ENCODE data around the gene AP2A2.

AP2A2 gene

DNA sequence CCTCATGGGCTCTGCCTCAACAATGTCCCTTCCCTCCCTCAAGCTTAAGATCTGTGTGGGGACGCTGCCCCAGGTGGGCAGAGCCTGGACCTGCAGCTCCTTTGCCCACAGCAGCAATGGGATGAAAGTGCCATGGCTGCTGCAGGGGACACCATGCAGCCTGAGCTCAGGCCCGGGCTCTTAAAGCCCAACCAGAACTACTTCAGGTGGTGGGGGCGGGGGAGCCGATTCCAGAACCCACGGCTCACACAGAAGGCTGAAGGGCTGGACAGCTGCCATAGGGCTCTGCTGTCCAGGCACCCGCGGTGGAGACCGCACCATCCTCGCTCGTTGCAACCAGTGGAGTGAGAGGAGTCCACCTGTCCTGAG lies 27.5 kb upstream of the AP2A2 start:
- DNase-seq (ENCODE audit: insufficient read length, low spot score) (peak; percentile 36), FAIRE-seq (peak; percentile 38)

DNA sequence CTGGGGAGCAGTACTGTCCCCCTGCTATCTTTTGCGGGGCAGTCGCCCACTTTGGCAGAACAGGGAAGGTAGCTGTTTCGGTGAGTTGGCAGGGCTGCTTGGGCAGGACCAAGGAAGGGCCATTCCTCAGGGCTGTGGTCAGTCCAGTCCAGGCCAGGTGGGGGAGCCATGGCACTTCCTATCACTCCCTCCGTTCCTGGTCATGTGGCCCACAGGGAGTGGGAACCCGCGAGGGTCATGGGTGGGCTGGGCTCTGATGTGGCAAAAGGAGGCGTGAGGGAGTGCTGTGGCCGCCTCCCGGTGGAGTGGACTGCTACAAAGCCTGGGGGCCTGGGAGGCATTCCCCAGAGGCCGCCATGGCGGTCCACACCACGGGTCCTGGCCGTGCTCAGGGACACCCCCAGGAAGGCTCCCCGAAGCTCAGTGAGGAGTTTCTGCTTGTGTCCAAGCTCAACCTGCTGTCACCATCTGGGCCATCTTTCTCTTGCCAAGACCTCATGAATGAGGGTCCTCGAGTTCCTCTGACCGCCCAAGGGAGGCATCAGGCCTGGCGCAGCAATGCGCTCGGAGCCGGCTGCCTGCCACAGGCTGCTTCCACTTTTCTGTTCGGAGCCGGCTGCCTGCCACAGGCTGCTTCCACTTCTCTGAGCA lies 27.0 kb upstream of the AP2A2 start:
- FAIRE-seq: peak; percentile 20
- no peak for DNase-seq (ENCODE audit: insufficient read length, low spot score)

DNA sequence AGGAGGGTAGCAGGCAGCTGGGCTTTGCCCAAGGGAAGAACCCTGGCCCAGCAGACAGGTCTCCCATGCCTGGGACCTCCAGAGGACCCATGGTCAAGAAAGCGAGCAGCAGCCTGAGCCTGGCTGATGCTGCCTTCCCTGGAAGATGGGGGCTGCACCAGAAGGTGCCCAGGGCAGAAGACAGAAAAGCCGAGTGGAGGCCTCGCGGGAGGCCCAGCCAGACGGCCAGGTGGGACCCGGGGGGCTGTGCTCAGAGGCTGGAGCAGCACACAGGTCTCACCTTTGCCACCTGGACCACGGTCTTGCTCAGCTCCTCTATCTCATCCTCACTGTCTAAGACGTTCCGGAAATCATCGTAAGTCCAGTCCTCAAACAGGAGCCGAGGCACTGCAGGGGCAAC lies 25.9 kb upstream of the AP2A2 start:
- FAIRE-seq: no peak
- no peak for DNase-seq (ENCODE audit: insufficient read length, low spot score)

DNA sequence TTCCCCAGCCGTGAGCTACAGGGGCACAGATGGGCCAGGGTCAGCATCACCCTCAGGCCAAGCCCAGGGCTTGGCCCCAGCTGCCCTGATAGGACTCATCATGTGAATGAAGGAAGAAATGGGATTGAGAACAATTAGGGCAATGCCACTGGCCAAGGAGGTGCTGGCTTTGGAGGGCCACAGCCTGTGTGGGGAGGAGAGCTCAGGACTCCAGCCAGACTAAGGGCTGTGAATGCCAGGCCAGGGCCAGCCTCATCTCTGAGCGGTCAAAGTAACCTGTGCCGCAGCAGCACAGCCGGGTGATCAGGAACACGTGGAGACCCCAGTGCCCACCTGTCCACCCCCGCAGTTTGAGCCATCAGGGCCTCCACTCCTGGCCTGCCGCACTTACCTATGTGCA lies 25.1 kb upstream of the AP2A2 start:
- DNase-seq (ENCODE audit: insufficient read length, low spot score): no peak
- no peak for FAIRE-seq

DNA sequence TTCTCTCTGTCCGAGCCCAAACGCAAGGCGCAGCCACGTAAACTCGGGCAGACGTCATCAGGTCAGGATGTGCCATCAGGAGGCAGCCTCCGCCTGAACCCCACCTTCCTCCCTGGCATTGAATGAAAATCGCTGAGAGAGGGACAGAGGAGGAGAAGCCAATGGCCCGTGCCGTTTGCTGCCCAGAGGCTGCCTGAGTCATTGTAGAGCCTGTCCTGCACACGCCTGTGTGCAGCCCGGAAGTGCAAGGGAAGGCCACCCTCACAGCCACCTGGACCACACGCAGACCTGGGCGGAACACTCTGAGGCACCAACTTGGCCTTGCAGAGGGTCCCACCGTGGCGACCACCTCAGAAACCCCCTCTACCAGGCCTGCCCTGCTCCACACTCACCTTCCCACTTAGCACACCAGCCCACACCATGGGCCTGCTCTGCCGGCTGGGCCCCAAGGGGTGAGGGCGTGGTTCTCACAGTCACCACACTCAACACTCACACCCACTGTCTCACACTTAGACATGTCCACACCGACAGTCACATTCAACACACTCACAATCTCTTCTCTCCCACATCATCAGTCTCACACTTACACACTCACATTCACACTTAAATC lies 24.1 kb upstream of the AP2A2 start:
- peak; percentile 48 for FAIRE-seq
- no peak for DNase-seq (ENCODE audit: insufficient read length, low spot score)

DNA sequence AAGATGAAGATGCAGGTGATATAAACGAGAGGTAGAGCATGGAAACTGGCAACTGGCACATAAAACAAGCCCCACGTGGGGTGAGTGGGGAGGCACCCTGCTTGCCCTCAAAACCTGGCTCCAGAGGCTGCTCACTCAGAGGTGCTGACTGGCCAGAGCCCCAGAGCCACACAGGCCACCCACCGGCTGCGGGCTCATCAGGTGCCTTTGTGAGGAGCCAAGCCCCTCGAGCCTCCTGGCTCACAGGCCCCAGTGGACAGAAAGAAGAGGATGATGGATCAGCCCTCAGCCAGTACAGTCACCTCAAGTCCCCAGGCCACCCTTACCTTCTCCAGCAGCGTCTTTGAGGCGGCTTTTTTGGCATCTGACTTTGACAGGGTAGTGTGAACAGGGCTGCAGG lies 21.3 kb upstream of the AP2A2 start:
- FAIRE-seq (no peak), DNase-seq (ENCODE audit: insufficient read length, low spot score) (no peak)

DNA sequence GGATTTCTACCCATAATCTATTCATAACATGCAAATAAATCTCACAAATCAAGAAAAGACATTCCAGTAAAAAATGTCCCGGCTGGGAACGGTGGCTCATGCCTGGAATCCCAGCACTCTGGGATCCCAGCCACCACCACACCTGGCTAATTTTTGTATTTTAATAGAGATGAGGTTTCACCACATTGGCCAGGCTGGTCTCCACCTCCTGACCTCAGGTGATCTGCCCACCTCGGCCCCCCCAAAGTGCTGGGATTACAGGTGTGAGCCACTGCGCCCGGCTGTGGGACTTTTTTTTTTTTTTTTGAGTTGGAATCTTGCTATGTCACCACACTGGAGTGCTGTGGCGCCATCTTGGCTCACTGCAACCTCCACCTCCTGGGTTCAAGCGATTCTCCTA lies 19.7 kb upstream of the AP2A2 start:
- DNase-seq (ENCODE audit: insufficient read length, low spot score): no peak
- FAIRE-seq: no peak

DNA sequence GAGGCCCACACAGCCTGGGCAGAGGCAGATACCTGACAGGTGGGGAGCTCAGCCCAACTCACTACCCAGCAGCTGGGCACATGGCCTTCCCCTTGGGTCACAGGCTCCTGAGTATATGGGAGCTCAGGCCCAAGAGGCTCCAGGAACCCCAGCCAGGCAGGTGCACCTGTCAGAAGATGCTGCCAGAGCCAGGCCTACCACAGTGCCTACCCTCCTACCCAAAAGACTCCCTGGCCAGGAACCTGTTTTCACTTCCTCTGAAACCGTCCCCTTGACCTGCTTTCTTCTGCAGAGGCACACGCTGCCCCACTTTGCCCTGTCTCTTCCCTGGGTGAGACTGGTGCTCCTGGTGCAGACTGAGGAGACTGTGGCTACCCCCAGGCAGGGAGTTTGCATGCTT lies 18.0 kb upstream of the AP2A2 start:
- no peak for DNase-seq (ENCODE audit: insufficient read length, low spot score)
- no peak for FAIRE-seq

DNA sequence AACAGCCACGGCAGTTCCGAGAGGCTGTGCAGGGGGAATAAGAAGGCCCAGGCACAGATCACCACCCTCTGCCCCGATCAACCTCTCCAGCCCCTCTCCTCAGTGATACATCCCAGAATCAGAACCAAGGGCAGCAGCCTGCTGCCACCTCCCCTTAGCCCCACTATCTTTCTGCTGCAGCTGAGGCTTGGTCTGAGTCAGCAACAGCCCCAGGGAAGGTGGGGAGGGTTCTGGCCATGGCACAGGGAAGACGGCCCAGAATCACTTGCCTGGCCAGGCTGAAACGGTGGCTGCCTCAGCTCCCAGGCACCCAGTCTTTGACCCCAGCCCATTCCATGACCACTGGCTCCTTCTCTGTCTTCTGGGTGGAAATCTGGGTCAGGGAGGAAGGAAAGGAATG lies 17.4 kb upstream of the AP2A2 start:
- DNase-seq (ENCODE audit: insufficient read length, low spot score): no peak

DNA sequence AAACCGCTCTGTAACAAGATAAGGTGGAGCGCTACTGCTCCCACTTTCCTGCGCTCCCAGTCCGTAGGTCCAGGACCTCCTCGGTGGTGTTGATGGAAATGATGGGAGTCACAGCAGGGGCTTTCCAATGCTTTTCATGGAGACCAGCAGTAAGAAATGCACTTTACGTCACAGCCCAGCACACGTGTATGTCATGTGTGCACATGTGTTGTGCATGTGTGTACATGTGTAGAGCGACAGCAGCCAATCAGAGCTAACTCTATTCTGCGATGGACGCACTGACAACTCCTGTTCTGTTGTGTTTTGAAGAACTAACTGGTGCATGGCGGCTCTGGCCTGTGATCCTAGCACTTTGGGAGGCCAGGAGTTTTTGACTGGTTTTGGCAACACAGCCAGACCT lies 16.3 kb upstream of the AP2A2 start:
- peak; percentile 59 for FAIRE-seq
- no peak for DNase-seq (ENCODE audit: insufficient read length, low spot score)

More for the DNA sequence above, 17.4 kb upstream of the AP2A2 start:
- FAIRE-seq: no peak

DNA sequence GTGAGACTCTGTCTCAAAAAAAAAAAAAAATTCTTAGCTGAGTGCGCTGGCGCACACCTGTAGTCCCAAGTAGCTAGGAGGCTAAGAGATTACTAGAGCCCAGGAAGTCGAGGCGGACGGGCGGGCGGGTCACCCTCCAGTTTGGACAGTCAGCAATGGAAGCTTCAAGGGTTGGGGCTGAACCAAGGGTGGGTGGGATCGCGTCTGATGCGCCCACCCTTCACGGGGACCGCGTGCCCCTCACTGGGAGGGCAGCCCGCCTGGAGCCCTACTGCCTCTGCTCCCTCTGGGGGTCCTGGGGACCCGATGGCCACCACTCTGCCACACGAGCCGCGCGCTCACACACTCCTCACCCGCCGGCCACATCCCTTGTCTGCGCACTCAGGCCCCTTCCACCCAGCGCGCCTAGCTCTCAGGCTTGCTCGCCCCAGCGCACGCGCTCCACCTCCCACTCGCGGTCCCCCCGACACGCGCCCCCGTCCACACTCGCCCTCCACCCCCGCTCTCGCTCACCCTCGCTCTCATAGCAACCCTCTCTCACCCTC lies 15.6 kb upstream of the AP2A2 start:
- DNase-seq (ENCODE audit: insufficient read length, low spot score) (peak; percentile 29), FAIRE-seq (no peak)

DNA sequence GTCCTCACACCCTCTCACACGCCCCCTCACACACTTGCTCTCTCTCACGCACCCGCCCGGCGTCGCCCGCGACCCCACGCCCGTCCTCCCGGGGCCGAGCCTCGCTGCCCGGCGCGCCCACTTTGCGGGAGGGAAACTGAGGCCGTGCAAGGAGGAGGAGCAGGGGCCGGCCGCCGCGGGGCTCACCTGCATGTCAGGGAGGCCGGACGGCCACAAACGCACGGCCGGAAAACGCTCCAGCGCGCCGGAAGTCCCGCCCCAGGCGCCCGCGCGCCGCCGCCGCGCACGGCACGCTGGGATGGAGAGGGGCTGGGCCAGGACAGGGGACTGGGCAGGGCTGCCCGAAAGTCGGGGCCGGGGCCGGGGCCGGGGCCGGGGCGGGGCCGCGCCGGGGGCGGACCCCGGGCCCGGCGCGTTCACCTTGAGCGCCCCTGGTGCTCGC lies 15.1 kb upstream of the AP2A2 start, which contains the start of gene CHID1:
CHID1 (minus strand) TSS at position 222 of the 442 bp plus-strand sequence. CDS start 5,994 bp downstream, outside the sequence.
- FAIRE-seq (peak; percentile 58), DNase-seq (ENCODE audit: insufficient read length, low spot score) (peak; percentile 96)

DNA sequence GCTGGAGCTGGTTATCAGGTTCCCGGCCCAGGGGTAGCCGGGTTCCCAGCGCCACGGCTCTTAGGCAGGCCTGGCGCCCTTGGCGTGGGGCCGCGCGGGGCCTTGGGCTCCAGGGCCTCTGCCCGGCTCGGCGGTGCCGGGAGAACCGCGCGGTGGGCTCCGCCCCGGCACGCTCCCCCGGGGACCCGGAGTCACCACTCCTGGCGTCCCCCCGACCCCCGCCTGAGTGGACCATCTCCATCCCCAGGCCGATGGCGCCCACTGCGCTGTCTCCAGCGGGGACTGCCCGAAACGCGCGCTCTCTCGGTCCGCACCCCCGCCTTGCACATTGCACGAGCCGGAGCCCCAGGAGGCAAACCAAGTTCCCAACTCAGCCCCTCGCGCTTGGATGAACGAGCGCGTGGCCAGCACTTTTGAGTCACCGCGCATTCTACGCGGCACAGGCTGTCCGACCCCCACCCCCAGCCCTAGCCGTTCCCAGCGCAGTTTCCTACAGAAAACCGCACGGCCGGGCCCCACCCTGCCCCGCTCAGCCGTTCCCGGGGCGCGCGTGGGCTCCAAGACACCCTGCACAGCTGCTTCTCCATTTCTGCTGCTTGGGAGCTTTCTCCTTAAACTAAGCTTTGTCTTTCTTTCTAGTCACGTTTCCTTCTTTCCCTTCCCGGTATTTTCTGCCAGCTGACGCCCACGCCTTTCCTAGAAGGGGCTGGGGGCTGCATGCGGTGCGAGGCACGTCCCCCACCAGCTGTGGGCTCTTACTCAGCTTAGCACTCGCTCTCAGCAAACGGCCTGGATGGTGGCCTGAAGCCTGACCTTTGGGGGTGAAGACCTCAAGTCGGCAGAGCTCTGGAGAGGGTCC lies 14.4 kb upstream of the AP2A2 start:
- peak; percentile 33 for FAIRE-seq
- DNase-seq (ENCODE audit: insufficient read length, low spot score): peak; percentile 57

DNA sequence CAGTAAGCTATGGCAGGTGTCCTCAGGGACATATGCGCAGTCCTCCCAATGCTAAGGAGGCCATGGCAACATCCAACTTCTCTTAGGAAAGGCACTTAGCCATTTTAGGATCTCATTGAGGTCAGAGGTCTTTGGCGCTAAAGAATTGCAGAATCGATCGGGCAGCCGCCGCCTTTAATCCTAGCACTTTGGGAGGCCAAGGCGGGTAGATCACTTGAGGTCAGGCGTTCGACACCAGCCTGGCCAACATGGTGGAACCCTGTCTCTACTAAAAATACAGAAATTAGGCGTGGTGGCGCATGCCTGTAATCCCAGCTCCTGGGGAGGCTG lies 13.8 kb upstream of the AP2A2 start:
- FAIRE-seq: no peak
- no peak for DNase-seq (ENCODE audit: insufficient read length, low spot score)

DNA sequence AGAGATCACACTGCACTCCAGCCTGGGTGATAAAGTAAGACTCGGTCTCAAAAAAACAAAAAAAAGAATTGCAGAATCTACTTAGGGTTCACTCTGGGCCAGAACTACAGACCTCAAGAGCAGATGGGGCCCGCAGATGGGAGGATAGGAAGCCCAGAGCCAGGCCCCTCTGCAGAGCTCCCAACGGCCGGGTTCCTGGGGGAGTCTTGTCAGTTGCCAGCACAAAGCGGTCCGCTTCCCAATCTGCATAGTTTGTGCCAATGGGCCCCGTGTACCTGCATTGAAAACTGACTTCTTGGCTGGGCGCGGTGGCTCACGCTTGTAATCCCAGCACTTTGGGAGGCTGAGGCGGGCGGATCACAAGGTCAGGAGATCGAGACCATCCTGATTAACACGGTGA lies 13.4 kb upstream of the AP2A2 start:
- FAIRE-seq (no peak), DNase-seq (ENCODE audit: insufficient read length, low spot score) (no peak)

DNA sequence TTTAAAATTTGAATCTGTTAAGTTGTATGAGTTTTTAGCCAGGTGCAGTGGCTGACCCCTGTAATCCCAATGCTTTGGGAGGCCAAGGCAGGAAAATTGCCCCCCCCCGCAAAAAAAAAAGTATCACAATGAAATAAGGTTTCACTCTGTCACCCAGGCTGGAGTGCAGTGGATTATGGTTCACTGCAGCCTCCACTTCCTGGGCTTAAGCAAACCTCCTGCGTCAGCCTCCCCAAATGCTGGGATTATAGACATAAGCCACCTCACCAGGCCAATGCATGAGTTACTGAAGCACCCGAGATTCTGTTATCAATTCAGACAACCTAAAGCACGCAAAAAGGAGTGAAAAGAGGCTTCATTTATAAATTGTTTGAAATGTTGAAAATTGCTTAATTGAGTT lies 12.6 kb upstream of the AP2A2 start:
- FAIRE-seq (no peak), DNase-seq (ENCODE audit: insufficient read length, low spot score) (no peak)

DNA sequence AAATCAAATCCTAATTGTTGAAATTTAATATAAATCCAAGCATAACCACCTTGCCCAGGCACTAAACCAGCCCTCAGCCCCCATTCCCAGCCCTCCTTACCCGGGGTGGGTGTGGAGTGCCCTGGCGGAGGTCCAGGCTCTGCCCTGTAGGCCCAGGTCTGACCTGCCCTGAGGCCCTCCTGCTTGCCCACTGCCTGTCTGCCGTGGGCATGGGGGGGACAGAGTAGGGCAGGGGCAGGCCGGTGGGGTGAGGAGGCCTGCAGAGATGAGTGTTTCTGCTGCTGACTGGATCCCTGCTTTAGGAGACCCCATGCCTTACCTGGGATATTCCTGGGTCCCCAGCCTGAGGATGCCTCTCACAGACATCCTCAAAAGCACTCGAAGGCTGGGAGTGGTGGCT lies 11.5 kb upstream of the AP2A2 start:
- FAIRE-seq (no peak), DNase-seq (ENCODE audit: insufficient read length, low spot score) (no peak)

DNA sequence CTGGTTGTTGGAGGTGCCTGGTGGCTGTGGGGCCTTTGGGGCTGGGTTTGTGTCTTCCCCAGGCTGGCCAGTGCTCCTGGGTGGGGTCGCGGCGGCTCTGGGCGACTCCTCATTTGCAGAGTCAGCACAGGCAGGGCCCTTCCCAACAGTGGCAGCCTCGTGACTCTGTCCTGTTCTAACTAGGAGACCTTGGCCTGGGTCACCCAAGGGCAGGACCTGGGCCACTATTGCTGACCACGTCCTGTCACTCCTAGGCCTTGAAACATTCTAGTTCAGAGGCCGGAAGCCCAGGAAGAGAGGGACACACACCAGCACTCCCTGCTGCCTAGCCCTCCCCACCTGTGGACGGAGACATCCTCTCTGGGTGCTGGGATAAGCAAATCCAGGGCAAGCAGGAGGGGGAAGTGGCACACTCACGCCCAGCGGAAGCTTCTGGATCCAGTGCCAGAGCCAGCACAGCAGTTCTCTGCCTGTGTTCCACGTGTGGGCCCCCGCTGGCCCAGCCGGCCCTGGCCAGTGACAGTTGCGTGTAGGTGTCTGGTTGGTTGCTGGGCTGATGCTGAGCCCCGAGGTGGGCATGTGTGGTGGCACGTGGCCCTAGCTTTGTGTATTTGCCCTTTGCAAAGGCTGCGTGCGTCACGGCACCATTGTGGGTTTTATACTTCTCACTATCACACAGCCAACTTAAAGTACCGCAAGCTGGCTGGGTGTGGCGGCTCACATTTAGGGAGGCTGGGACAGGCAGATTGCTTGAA lies 10.7 kb upstream of the AP2A2 start:
- DNase-seq (ENCODE audit: insufficient read length, low spot score) (no peak), FAIRE-seq (no peak)

DNA sequence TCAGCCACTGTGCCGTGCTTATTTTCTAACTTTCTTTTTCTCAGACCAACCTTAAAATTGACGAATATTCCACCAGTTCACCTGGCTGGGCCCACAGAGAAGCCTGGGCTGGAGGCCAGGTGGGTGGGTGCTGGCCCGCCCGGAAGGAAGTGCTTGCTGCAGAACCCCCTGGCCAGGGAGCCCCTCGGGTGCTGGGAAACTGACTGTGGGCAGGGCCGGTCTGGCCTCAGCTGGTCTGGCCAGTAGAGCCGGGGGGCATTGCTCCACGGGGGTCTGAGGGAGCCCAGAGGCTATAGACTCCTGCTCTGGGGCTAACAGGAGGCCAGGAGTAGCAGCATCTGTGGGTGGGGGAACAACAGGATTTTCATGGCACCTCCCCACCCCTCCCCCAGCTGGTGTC lies 8.2 kb upstream of the AP2A2 start:
- FAIRE-seq (no peak), DNase-seq (ENCODE audit: insufficient read length, low spot score) (no peak)

DNA sequence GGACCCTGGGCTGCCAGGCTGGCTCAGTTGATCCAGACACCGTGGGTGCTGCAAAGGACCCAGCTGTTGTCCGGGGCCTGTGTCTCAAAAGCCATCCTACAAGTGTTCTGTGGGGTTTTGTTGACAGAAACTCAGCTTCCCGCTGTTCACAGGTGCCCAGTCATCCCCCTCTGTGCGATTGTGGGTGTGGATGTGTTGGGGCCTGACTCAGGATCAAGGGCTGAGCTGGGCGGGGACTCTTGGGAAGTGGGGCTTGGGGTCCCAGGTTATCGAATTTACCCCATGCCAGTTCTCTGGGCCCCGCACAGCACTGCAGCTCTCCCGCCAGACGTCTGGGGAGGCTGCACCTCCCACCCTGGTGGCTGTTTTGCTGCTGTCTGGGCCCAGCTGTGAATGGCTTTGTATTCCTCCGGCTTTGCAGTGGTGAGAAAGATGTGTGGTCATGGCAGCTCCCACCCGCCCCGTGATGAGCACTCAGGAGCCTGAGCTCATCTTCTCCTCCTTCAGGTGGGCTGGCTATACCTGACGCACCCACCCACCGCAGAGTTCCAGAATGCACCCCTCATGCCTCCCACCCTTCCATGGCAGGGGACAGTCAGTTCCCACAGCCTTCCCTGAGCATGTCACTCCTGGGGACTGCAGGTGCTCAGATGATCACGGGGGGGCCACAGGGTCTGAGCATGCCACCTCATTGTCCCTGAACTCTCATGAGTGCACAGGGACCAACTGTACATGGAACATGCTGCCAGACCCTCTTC lies 3.6 kb upstream of the AP2A2 start:
- FAIRE-seq: no peak
- DNase-seq (ENCODE audit: insufficient read length, low spot score): no peak

Data from HTR-8/SVneo (cell line).